GM12801 (cell line): ENCODE results near the gene TBL2.

Experiments used
- TF ChIP-seq, protein P1 (sequence below): IDR thresholded peaks from one replicate; pipeline ENCODE4 v1.5.1; 2011; ENCODE audit warnings: control low read depth; ENCODE audit not compliant: insufficient read length; ENCODE audit errors: extremely low read depth

The TBL2 gene

DNA sequence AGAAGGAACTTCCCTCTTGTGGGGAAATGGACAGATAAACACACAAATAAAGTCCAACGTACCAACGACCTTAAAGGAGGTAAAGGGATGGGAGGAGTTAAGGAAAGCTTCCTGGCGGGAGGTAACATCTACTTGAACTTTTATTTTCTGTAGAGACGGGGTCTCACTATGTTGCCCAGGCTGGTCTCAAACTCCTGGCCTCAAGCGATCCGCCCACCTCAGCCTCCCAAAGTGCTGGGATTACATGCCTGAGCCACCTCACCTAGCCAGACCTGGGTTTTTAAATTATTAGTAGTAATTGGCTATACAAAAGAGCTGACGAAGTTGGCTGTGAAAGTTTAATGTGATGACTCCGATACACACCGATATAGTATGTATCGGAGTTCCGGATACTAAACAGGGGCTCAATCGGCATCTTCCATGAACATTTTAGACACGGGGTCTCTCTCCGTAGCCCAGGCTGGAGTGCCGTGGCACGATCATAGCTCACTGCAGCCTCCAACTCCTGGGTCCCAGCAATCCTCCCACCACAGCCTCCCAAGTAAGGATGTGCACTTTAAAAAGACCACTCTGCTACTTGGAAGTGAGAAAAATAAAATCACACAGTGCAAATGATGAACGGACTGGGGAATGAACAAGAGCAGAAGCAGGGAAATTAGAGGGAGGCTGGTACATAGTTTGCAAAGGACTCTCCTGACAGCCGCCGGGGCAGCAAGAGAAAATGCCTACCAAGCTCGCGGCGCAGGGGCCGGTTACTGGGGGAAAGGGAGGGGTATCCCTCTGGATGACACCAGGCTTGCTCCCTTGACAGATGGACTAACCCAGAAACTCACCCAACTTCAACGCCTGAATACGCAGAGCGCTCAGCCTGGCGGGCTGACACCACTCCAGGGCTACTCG, 21.9 kb downstream of the TBL2 start:
- TF ChIP-seq, protein P1, sequence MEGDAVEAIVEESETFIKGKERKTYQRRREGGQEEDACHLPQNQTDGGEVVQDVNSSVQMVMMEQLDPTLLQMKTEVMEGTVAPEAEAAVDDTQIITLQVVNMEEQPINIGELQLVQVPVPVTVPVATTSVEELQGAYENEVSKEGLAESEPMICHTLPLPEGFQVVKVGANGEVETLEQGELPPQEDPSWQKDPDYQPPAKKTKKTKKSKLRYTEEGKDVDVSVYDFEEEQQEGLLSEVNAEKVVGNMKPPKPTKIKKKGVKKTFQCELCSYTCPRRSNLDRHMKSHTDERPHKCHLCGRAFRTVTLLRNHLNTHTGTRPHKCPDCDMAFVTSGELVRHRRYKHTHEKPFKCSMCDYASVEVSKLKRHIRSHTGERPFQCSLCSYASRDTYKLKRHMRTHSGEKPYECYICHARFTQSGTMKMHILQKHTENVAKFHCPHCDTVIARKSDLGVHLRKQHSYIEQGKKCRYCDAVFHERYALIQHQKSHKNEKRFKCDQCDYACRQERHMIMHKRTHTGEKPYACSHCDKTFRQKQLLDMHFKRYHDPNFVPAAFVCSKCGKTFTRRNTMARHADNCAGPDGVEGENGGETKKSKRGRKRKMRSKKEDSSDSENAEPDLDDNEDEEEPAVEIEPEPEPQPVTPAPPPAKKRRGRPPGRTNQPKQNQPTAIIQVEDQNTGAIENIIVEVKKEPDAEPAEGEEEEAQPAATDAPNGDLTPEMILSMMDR = no peak

DNA sequence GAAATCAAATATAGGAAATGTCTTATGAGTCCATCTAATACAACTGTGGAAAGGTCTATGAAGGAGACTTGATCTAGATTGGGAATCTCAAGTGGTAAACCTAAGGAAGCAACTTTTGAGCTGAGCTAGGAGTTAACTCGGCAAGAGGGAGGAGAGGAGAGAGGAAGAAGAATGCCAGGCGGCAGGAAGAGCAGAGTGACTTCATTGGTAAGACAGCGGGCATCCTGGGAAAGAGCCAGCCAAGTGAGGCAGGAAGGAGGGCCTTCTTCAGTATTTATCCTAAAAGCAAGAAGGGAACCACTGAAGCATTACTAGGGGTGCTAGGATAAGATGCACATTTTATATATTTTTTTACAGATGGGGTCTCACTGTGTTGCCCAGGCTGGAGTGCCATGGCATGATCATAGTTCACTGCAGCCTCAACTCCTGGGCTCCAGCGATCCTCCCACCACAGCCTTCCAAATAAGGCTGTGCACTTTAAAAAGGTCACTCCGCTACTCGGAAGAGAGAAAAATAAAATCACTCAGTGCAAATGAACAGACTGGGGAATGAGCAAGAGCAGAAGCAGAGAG, 22.9 kb downstream of the TBL2 start:
- TF ChIP-seq, protein P1 = no peak

DNA sequence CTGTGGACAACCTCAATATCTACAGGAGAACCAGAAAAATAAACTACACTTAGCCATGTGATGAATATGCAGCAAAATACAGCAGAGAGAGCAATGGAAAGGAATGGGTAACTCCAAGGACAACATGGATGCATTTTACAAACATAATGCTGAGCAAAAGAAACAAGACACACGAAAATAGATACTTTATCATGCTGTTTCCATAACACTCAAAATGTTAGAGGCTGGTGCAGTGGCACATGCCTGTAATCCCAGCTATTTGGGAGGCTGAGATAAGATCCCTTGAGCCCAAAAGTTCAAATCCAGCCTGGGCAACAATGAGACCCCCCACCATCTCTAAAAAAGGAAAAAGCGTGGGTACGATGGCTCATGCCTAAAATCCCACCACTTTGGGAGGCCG, 29.2 kb downstream of the TBL2 start:
- TF ChIP-seq, protein P1 = no peak

DNA sequence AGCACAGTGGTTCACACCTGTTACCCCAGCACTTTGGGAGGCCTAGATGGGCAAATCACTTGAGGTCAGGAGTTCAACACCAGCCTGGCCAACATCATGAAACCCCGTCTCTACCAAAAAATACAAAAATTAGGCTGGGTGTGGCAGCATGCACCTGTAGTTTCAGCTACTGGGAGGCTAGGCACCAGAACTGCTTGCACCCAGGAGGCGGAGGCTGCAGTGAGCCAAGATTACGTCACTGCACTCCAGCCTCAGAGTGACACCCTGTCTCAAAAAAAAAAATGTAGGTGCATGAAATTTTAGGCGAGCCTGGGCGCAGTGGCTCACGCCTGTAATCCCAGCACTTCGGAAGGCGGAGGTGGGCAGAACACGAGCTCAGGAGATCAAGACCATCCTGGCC, 30.5 kb downstream of the TBL2 start:
- TF ChIP-seq, protein P1 = no peak

DNA sequence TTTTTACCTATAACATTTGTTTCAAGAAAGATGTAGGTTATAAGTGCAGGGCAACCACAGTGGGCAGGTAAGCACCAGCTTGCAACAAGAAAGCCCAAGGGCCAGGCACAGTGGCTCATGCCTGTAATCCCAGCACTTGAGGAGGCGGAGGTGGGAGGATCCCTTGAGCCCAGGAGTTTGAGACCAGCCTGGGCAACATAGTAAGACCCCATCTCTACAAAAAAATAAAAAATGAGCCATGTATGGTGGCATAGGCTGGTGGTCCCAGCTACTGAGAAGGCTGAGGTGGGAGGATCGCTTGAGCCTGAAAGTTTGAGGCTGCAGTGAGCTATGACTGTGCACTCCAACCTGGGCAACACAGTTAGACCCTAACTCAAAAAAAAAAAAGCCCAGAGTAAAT, 33.7 kb downstream of the TBL2 start:
- TF ChIP-seq, protein P1 = no peak

DNA sequence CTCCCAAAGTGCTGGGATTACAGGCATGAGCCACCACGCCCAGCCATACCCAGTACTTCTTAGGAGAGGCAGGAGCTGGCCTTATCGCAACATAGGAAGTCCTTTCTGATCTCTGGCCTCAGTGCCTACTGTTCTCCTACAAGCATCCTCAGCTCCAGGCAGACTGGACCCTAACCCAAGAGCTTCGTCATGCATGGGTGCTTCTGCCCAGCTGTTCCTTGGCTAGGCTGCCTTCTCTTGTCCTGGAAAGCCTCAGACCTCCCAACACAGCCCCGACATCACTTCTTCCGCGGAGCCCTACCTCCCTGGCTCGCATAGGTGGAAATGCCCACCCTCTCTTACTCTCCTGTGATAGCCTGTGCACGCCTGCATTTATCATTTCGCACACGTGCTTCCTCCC, 36.7 kb downstream of the TBL2 start:
- TF ChIP-seq, protein P1 = no peak

DNA sequence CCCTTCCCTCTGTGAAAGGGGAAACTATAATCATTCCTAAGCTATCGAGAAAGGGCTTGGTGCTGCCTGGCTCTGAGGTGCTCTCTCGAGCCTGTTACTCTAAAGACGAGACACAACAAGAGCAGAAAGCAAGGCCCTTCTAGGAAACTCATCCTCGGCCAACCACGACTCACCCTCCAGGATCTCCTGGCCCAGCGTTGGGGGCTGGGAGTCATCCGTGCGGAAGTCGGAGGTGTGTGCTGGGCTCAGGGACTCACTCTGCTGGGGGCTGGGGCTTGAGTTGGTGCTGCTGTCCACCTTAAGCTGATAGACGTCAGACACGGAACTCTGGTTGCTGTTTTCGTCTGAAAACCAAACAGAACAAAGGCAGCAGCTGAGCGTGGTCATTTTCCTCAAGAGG, 38.7 kb downstream of the TBL2 start:
- TF ChIP-seq, protein P1 = no peak
